Panc1 (cell line): ENCODE measurements around the gene TSC22D1.

Source experiments
- POLR2AphosphoS5 ChIP-seq: IDR thresholded peaks from 2 replicates; pipeline ENCODE4 v1.6.1; 2012; ENCODE audit warnings: mild to moderate bottlenecking, low read depth, low read length, moderate library complexity
- SIN3A ChIP-seq: IDR thresholded peaks from 2 replicates; pipeline ENCODE4 v1.6.1; 2012; ENCODE audit warnings: low read depth, mild to moderate bottlenecking, low read length, moderate library complexity, borderline replicate concordance; ENCODE audit not compliant: insufficient read depth
- TCF7L2 ChIP-seq: IDR thresholded peaks from 2 replicates; pipeline ENCODE4 v1.6.1; 2011; ENCODE audit warnings: mild to moderate bottlenecking, low read depth, low read length, inconsistent platforms
- TF ChIP-seq, protein P1 (sequence below): fragments of 450-650 bp; IDR thresholded peaks from 2 replicates; pipeline ENCODE4 v1.5.1; 2017; ENCODE audit warnings: mild to moderate bottlenecking

- TF ChIP-seq POLR2AphosphoS5 (no peak), SIN3A (no peak), TCF7L2 (no peak)
- TF ChIP-seq, protein P1, sequence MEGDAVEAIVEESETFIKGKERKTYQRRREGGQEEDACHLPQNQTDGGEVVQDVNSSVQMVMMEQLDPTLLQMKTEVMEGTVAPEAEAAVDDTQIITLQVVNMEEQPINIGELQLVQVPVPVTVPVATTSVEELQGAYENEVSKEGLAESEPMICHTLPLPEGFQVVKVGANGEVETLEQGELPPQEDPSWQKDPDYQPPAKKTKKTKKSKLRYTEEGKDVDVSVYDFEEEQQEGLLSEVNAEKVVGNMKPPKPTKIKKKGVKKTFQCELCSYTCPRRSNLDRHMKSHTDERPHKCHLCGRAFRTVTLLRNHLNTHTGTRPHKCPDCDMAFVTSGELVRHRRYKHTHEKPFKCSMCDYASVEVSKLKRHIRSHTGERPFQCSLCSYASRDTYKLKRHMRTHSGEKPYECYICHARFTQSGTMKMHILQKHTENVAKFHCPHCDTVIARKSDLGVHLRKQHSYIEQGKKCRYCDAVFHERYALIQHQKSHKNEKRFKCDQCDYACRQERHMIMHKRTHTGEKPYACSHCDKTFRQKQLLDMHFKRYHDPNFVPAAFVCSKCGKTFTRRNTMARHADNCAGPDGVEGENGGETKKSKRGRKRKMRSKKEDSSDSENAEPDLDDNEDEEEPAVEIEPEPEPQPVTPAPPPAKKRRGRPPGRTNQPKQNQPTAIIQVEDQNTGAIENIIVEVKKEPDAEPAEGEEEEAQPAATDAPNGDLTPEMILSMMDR, result no peak
Measured at GRCh38 chr13:44622261-44622660, 46.1 kb upstream of the TSC22D1 start.
